Measurements from ENCODE around the gene CDC16.
A peak's percentile ranks its signal among the peaks of the same experiment; 100 is the strongest.
"Not testable (repeated sequence)": the region's sequence is repeated elsewhere in the genome, so short reads cannot be mapped to it uniquely, and the experiment has no call there.

The CDC16 gene

GRCh38 chr13:114234645-114235421 lies at the start of gene CDC16:
CDC16 (plus strand) TSS chr13:114234897; CDS start chr13:114235085, 188 bp downstream.
- H3K27ac ChIP-seq: peak within 1 kb of the TSS; percentile 84
- peak; percentile 97 for TF ChIP-seq ZFX (IDR thresholded peaks at IDR 0.05)
- TF ChIP-seq, protein P1, sequence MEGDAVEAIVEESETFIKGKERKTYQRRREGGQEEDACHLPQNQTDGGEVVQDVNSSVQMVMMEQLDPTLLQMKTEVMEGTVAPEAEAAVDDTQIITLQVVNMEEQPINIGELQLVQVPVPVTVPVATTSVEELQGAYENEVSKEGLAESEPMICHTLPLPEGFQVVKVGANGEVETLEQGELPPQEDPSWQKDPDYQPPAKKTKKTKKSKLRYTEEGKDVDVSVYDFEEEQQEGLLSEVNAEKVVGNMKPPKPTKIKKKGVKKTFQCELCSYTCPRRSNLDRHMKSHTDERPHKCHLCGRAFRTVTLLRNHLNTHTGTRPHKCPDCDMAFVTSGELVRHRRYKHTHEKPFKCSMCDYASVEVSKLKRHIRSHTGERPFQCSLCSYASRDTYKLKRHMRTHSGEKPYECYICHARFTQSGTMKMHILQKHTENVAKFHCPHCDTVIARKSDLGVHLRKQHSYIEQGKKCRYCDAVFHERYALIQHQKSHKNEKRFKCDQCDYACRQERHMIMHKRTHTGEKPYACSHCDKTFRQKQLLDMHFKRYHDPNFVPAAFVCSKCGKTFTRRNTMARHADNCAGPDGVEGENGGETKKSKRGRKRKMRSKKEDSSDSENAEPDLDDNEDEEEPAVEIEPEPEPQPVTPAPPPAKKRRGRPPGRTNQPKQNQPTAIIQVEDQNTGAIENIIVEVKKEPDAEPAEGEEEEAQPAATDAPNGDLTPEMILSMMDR (conservative IDR thresholded peaks at IDR 0.05): no peak

GRCh38 chr13:114185182-114185971 lies 49.3 kb upstream of the CDC16 start:
- no peak overlapping the region for H3K27ac ChIP-seq
- TF ChIP-seq, protein P1 (conservative IDR thresholded peaks at IDR 0.05): no peak
- TF ChIP-seq ZFX (IDR thresholded peaks at IDR 0.05): no peak

DNA sequence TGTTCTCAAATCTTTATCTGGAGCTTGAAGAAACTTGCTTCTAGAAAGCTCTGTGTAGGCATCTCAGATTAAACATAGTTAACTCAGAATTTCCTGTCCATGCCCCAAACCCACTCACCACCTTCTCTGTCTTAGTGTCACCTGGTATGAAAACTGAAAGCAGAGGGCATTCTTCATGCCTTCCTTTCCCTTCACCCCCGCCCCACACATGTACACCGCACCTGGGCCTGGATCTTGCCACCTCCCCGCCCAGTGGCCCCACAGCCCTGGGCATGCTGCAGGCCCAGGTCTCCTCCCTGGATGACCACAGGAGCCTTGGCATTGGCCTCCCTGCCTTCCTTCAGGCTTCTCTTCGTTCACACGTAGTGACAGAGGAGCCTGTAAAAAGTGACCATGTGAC lies 39.8 kb upstream of the CDC16 start:
- no peak overlapping the region for H3K27ac ChIP-seq
- TF ChIP-seq ZFX (IDR thresholded peaks at IDR 0.05): no peak
- TF ChIP-seq, protein P1 (conservative IDR thresholded peaks at IDR 0.05): no peak

DNA sequence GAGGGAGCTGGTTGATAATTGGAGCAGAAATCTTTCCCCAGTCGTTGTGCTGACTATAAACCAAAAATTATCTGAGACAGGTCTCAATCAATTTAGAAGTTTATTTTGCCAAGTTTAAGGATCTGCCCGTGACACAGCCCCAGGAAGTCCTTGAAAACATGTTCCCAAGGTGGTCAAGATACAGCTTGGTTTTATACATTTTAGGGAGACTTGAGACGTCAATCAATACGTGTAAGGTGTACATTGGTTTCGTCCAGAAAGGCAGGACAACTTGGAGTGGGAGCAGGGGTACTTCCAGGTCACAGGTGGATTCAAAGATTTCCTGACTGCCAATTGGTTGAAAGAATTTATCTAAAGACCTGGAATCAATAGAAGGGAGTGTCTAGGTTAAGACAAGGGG lies 38.1 kb upstream of the CDC16 start:
- H3K27ac ChIP-seq: no peak overlapping the region
- TF ChIP-seq, protein P1 (conservative IDR thresholded peaks at IDR 0.05): no peak
- no peak for TF ChIP-seq ZFX (IDR thresholded peaks at IDR 0.05)

DNA sequence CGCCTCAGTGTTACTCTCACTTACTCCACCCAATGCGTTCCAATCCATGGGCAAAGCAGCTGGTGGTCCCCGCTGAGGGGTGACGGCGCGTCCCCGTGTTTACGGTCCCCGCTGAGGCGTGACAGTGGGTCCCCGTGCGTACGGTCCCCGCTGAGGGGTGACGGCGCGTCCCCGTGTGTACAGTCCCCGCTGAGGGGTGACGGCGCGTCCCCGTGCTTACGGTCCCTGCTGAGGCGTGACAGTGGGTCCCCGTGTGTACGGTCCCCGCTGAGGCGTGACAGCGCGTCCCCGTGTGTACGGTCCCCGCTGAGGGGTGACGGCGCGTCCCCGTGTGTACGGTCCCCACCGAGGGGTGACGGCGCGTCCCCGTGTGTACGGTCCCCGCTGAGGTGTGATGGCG lies 36.1 kb upstream of the CDC16 start:
- H3K27ac ChIP-seq: no peak overlapping the region
- no peak for TF ChIP-seq ZFX (IDR thresholded peaks at IDR 0.05)
- TF ChIP-seq, protein P1 (conservative IDR thresholded peaks at IDR 0.05): no peak

DNA sequence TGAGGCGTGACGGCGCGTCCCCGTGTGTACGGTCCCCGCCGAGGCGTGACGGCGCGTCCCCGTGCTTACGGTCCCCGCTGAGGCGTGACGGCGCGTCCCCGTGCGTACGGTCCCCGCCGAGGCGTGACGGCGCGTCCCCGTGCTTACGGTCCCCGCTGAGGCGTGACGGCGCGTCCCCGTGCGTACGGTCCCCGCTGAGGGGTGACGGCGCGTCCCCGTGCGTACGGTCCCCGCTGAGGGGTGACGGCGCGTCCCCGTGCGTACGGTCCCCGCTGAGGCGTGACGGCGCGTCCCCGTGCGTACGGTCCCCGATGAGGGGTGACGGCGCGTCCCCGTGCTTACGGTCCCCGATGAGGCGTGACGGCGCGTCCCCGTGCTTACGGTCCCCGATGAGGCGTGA lies 35.2 kb upstream of the CDC16 start:
- H3K27ac ChIP-seq: not testable (repeated sequence)

GRCh38 chr13:114199954-114200353 lies 34.7 kb upstream of the CDC16 start:
- TF ChIP-seq, protein P1 (conservative IDR thresholded peaks at IDR 0.05): no peak
- TF ChIP-seq ZFX (IDR thresholded peaks at IDR 0.05): no peak
- no peak overlapping the region for H3K27ac ChIP-seq
